GM12878 (cell line): ENCODE measurements around the gene TCF25. TPM values are rescaled to one million over a fixed set of nuclear protein-coding genes. Genes with fewer than 3 reads are reported as not detected.

Experiments
- ATAC-seq: fragments of 200-7000 bp; cut with Tn5 transposase; 3 replicates; pipeline ENCODE4 v1.9.1; 2020; ENCODE audit warnings: mild to moderate bottlenecking, moderate library complexity
- BruUV-seq: library from RNA; stranded (reverse); fragments of 400-500 nt; replicated peaks from 2 replicates; lab custom pipeline; 2021; lab: Mats Ljungman, UMichigan
- CTCF ChIA-PET: fragments of 300-600 bp; sonication (Branson Sonifier 250); formaldehyde crosslinking; extraction: SDS; loops from one replicate; lab custom pipeline; 2021; ENCODE audit warnings: inconsistent platforms; lab: Yijun Ruan, JAX
- POLR2A ChIA-PET: fragments of 350-600 bp; formaldehyde crosslinking; extraction: SDS; loops from one replicate; lab custom pipeline; 2021; ENCODE audit warnings: inconsistent platforms; lab: Charles Lee
- RAD21 ChIA-PET: fragments of 300-600 bp; sonication (Branson Sonifier 250); formaldehyde crosslinking; loops from one replicate; lab custom pipeline; 2023; ENCODE audit warnings: antibody characterized with exemption; ENCODE audit not compliant: unreplicated experiment; lab: Charles Lee
- SMC1A ChIA-PET: fragments of 300-600 bp; sonication (Branson Sonifier 250); formaldehyde crosslinking; loops from one replicate; lab custom pipeline; 2023; ENCODE audit not compliant: unreplicated experiment, uncharacterized antibody; lab: Charles Lee
- DNase-seq: peaks from one replicate; pipeline ENCODE4 v3.0.0-alpha.2; 2011; ENCODE audit warnings: low read depth, low spot score
- FAIRE-seq: peaks from 3 replicates; lab custom pipeline; 2011; peaks lifted over from hg19 to GRCh38; lab: Jason Lieb, UNC
- H2AFZ ChIP-seq: 2 replicates; pipeline ENCODE4 v1.6.0; 2011; ENCODE audit warnings: low read depth, low read length, control low read depth; ENCODE audit not compliant: control insufficient read depth
- H3K27ac ChIP-seq: 2 replicates; pipeline ENCODE4 v1.5.1; 2011; ENCODE audit warnings: control low read depth; ENCODE audit not compliant: control insufficient read depth, insufficient read depth
- H3K27me3 ChIP-seq, 2 experiments: replicated peaks in 1 of 2; 2 replicates each; pipeline versions ENCODE4 v1.6.0 to v1.6.1; 2011; ENCODE audit warnings: low read length in 1 of 2; ENCODE audit not compliant: control insufficient read depth in 2 of 2, insufficient read depth in 2 of 2
- H3K36me3 ChIP-seq, 2 experiments: 2 replicates each; pipeline ENCODE4 v1.5.1; 2011; ENCODE audit warnings: low read length in 1 of 2; ENCODE audit not compliant: control insufficient read depth in 2 of 2, insufficient read depth in 2 of 2
- H3K4me1 ChIP-seq: 2 replicates; pipeline ENCODE4 v1.6.1; 2011; ENCODE audit warnings: mild to moderate bottlenecking, low read length, moderate library complexity, mixed read lengths; ENCODE audit not compliant: control insufficient read depth, insufficient read depth
- H3K4me2 ChIP-seq: 2 replicates; pipeline ENCODE4 v1.6.0; 2011; ENCODE audit warnings: control low read depth; ENCODE audit not compliant: control insufficient read depth, insufficient read depth
- H3K4me3 ChIP-seq: fragments of 200-600 bp; sonication (generic); 2 replicates; pipeline ENCODE4 v1.5.1; 2016
- H3K79me2 ChIP-seq: 2 replicates; pipeline ENCODE4 v1.6.0; 2011; ENCODE audit warnings: low read length; ENCODE audit not compliant: control insufficient read depth, insufficient read depth
- H3K9ac ChIP-seq: 2 replicates; pipeline ENCODE4 v1.8.0; 2011; ENCODE audit warnings: low read length, control low read depth, mixed read lengths; ENCODE audit not compliant: control insufficient read depth, insufficient read depth
- H3K9me3 ChIP-seq: replicated peaks from 3 replicates; pipeline ENCODE4 v1.5.1; 2011; ENCODE audit warnings: mild to moderate bottlenecking, low read length; ENCODE audit not compliant: control insufficient read depth, insufficient read depth
- H4K20me1 ChIP-seq: 2 replicates; pipeline ENCODE4 v1.6.0; 2011; ENCODE audit not compliant: control insufficient read depth, insufficient read depth
- BACH1 ChIP-seq: fragments of 450-650 bp; IDR thresholded peaks from 2 replicates; pipeline ENCODE4 v1.6.1; 2017; ENCODE audit warnings: mild to moderate bottlenecking, borderline replicate concordance
- GATAD2B ChIP-seq: fragments of 450-650 bp; conservative IDR thresholded peaks from 2 replicates; pipeline ENCODE4 v1.6.1; 2017; ENCODE audit warnings: low read depth, mild to moderate bottlenecking, moderate library complexity
- MEF2B ChIP-seq: fragments of 450-650 bp; IDR thresholded peaks from 2 replicates; pipeline ENCODE4 v1.6.1; 2018; ENCODE audit warnings: mild to moderate bottlenecking, moderate library complexity; ENCODE audit not compliant: partially characterized antibody, poor library complexity, severe bottlenecking
- MTA2 ChIP-seq: fragments of 450-650 bp; IDR thresholded peaks from 2 replicates; pipeline ENCODE4 v1.6.1; 2016; ENCODE audit warnings: low read depth, mild to moderate bottlenecking, moderate library complexity
- MXI1 ChIP-seq: fragments of 150-350 bp; IDR thresholded peaks from 2 replicates; pipeline ENCODE4 v1.6.1; 2011; ENCODE audit warnings: low read depth, mild to moderate bottlenecking, inconsistent platforms, low read length, improper control_type of control experiment
- PAX5 ChIP-seq: IDR thresholded peaks from 2 replicates; pipeline ENCODE4 v1.6.1; 2011; ENCODE audit warnings: low read depth, low read length, borderline replicate concordance
- POLR2A ChIP-seq: IDR thresholded peaks from 2 replicates; pipeline ENCODE4 v1.6.1; 2011; ENCODE audit warnings: low read depth, mild to moderate bottlenecking, low read length
- RBBP5 ChIP-seq: fragments of 200-600 bp; sonication (generic); conservative IDR thresholded peaks from 2 replicates; pipeline ENCODE4 v1.6.1; 2016
- WGBS: methylation state at CpG from one replicate; pipeline ENCODE4 v1.1.6; 2016; ENCODE audit warnings: low lambda C conversion rate; ENCODE audit not compliant: insufficient replicate concordance, insufficient coverage; ENCODE audit errors: missing lambda C conversion rate; 5-methylcytosine and 5-hydroxymethylcytosine counted together
- in situ Hi-C: fragments of 300-500 bp; cut with MboI; formaldehyde crosslinking; loops from 9 replicates; pipeline ENCODE4 v1.14.3; 2018; ENCODE audit warnings: mixed read lengths
- intact Hi-C: fragments of 100-400 bp; cut with micrococcal nuclease; formaldehyde crosslinking; loops from one replicate; pipeline ENCODE4 v1.14.2; 2022; ENCODE audit not compliant: unreplicated experiment
- polyA plus RNA-seq, 11 experiments: library from polyadenylated mRNA; depleted of rRNA in 4 of 11; unstranded in 6 of 11; stranded (reverse) in 5 of 11; fragments of >200 nt; fragmentation: Nextera tagmentation in 4 of 11; fragmentation: Illumina TruSeq in 1 of 11; extraction: Ambion mirVana in 4 of 11; extraction: Trizol in 1 of 11; gene quantifications; 1 replicate in 1 of 11; 2 replicates in 10 of 11; pipeline versions ENCODE4 v1.2.1 to v1.2.3, GENCODE V29; 2011 to 2016; ENCODE audit warnings: inconsistent platforms in 2 of 11, missing spikeins in 2 of 11, low read depth in 1 of 11
- total RNA-seq, 4 experiments: library from RNA; depleted of rRNA in 3 of 4; stranded (reverse); fragments of >200 nt in 3 of 4; fragmentation: Illumina TruSeq in 1 of 4; extraction: Trizol in 1 of 4; gene quantifications; 2 replicates each; pipeline versions ENCODE4 v1.2.1 to v1.2.3, GENCODE V29; 2013 to 2021
- TF ChIP-seq, protein P1 (sequence below), 3 experiments: IDR thresholded peaks in 2 of 3; conservative IDR thresholded peaks in 1 of 3; 2 replicates each; pipeline ENCODE4 v1.5.1; 2011; ENCODE audit warnings: low read depth in 3 of 3, low read length in 3 of 3, mild to moderate bottlenecking in 3 of 3, control low read depth in 2 of 3, moderate library complexity in 2 of 3, inconsistent platforms in 1 of 3, mixed read lengths in 1 of 3; ENCODE audit not compliant: control insufficient read depth in 2 of 3, insufficient read depth in 1 of 3; ENCODE audit errors: extremely low read depth in 1 of 3
- TF ChIP-seq, protein P2 (sequence below): fragments of 450-650 bp; IDR thresholded peaks from 2 replicates; pipeline ENCODE4 v1.6.1; 2017; ENCODE audit warnings: mild to moderate bottlenecking, moderate library complexity
- TF ChIP-seq, protein P3 (sequence below): fragments of 450-650 bp; IDR thresholded peaks from 2 replicates; pipeline ENCODE4 v1.6.1; 2016; ENCODE audit warnings: mild to moderate bottlenecking

The TCF25 gene
- total and polyA plus RNA-seq, 10 of the 15 experiments (the other 5 are each of a cell fraction or from before 2014, with no cell fraction given), result 8.4 to 130 (median 89.4) TPM

DNA sequence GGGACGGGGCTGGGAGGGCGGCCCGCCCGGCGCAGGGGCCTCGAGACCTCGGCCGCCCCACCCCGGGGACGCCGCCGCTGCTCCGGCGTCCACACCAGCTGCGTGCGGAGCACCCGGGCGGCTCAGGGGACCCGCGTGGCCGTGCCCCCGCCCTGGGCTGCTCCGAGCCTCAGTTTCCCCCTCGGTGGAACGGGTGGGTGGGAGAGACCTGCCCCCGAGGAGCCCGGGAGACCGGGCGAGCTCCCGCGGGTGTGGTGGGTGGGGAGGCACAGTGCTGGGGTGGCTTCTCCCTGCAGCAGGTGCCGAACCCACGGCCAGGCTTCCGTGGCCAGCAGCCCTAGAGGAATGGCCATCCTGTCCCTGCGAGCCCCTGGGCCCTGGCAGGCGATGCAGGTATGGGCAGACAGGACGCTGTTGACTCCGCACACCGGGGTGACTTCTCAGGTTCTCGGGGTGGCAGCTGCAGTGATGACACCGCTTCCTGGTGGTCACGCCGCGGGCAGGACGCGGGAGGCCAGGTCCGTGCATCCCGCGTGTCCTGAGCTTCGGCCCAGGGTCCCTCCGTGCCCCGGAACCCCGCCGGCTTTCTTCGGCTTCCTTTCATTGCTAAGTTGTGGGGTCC lies 75.8 kb downstream of the TCF25 start:
- FAIRE-seq, result no peak
- Histone ChIP-seq H3K4me3 (peak overlapping the region; percentile 61), H3K9ac (peak overlapping the region; percentile 36), H4K20me1 (no peaks in the 10 kb centered on the region), H3K79me2 (no peaks in the 10 kb centered on the region), H3K9me3 (no peaks in the 10 kb centered on the region), H3K4me2 (peak overlapping the region; percentile 68), H3K36me3 (no peaks in the 10 kb centered on the region), H3K27ac (no peak overlapping the region), H3K27me3 (peaks cover 0 to 3% of the 10 kb centered on the region in 2 experiments; a peak in 1 of 4 replicates), H3K4me1 (peaks cover 57% of the 10 kb centered on the region), H2AFZ (no peak overlapping the region)
- TF ChIP-seq POLR2A, result 0 out of 2 replicates have a peak, but pooled peaks have one; percentile 25
- no peak for TF ChIP-seq MEF2B
- no peak for TF ChIP-seq PAX5
- no peak for TF ChIP-seq RBBP5
- TF ChIP-seq, protein P1, sequence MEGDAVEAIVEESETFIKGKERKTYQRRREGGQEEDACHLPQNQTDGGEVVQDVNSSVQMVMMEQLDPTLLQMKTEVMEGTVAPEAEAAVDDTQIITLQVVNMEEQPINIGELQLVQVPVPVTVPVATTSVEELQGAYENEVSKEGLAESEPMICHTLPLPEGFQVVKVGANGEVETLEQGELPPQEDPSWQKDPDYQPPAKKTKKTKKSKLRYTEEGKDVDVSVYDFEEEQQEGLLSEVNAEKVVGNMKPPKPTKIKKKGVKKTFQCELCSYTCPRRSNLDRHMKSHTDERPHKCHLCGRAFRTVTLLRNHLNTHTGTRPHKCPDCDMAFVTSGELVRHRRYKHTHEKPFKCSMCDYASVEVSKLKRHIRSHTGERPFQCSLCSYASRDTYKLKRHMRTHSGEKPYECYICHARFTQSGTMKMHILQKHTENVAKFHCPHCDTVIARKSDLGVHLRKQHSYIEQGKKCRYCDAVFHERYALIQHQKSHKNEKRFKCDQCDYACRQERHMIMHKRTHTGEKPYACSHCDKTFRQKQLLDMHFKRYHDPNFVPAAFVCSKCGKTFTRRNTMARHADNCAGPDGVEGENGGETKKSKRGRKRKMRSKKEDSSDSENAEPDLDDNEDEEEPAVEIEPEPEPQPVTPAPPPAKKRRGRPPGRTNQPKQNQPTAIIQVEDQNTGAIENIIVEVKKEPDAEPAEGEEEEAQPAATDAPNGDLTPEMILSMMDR (IDR thresholded peaks at IDR 0.05 in 2 of 3, conservative IDR thresholded peaks at IDR 0.05 in 1 of 3; ENCODE audit: control insufficient read depth in 2 of 3, extremely low read depth in 1 of 3, insufficient read depth in 1 of 3, low read depth in 3 of 3, low read length in 3 of 3), result no peak
- TF ChIP-seq, protein P2, sequence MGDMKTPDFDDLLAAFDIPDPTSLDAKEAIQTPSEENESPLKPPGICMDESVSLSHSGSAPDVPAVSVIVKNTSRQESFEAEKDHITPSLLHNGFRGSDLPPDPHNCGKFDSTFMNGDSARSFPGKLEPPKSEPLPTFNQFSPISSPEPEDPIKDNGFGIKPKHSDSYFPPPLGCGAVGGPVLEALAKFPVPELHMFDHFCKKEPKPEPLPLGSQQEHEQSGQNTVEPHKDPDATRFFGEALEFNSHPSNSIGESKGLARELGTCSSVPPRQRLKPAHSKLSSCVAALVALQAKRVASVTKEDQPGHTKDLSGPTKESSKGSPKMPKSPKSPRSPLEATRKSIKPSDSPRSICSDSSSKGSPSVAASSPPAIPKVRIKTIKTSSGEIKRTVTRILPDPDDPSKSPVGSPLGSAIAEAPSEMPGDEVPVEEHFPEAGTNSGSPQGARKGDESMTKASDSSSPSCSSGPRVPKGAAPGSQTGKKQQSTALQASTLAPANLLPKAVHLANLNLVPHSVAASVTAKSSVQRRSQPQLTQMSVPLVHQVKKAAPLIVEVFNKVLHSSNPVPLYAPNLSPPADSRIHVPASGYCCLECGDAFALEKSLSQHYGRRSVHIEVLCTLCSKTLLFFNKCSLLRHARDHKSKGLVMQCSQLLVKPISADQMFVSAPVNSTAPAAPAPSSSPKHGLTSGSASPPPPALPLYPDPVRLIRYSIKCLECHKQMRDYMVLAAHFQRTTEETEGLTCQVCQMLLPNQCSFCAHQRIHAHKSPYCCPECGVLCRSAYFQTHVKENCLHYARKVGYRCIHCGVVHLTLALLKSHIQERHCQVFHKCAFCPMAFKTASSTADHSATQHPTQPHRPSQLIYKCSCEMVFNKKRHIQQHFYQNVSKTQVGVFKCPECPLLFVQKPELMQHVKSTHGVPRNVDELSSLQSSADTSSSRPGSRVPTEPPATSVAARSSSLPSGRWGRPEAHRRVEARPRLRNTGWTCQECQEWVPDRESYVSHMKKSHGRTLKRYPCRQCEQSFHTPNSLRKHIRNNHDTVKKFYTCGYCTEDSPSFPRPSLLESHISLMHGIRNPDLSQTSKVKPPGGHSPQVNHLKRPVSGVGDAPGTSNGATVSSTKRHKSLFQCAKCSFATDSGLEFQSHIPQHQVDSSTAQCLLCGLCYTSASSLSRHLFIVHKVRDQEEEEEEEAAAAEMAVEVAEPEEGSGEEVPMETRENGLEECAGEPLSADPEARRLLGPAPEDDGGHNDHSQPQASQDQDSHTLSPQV, result no peak
- TF ChIP-seq BACH1, result no peak
- TF ChIP-seq GATAD2B, result 0 out of 2 replicates have a peak, but pooled peaks have one; percentile 25
- TF ChIP-seq MXI1, result no peak
- TF ChIP-seq, protein P3, sequence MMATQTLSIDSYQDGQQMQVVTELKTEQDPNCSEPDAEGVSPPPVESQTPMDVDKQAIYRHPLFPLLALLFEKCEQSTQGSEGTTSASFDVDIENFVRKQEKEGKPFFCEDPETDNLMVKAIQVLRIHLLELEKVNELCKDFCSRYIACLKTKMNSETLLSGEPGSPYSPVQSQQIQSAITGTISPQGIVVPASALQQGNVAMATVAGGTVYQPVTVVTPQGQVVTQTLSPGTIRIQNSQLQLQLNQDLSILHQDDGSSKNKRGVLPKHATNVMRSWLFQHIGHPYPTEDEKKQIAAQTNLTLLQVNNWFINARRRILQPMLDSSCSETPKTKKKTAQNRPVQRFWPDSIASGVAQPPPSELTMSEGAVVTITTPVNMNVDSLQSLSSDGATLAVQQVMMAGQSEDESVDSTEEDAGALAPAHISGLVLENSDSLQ, result no peak
- TF ChIP-seq MTA2, result no peak
- ChIA-PET RAD21 (interaction anchor here (0.6 kb wide), 1 partner anchor 73 kb away, joined by 3 read pairs; no protein-coding TSS in a partner anchor), SMC1A (interaction anchor here (1.6 kb wide), 1 partner anchor 25 kb away, joined by 4 read pairs; no protein-coding TSS in a partner anchor), CTCF (interaction anchor here (1.3 to 1.4 kb wide), 2 partner anchors 33 to 39 kb away, joined by 3 to 4 read pairs; no protein-coding TSS in a partner anchor), POLR2A (no interaction called here)
- 19% methylated on average over 29 of the region's 55 CpGs for WGBS
- BruUV-seq, result no TSS peak
- no peak for ATAC-seq
- intact Hi-C loops (no loop called here), in situ Hi-C loops (no loop called here)
- no peak for DNase-seq
